IPS-20b (cell line): Measurements from ENCODE around the gene MAPRE3.

Source experiments
- H3K27ac ChIP-seq: one replicate; pipeline ENCODE4 v1.5.1; 2013; ENCODE audit warnings: low read length
- H3K27me3 ChIP-seq: 2 replicates; pipeline ENCODE4 v1.6.1; 2013; ENCODE audit warnings: mild to moderate bottlenecking, low read length, inconsistent platforms; ENCODE audit not compliant: insufficient read depth
- H3K36me3 ChIP-seq: 2 replicates; pipeline ENCODE4 v1.6.1; 2013; ENCODE audit warnings: low read depth, mild to moderate bottlenecking, inconsistent platforms, low read length, moderate library complexity; ENCODE audit not compliant: insufficient read depth
- H3K4me1 ChIP-seq: 2 replicates; pipeline ENCODE4 v1.6.1; 2013; ENCODE audit warnings: mild to moderate bottlenecking, control low read depth, inconsistent platforms, low read length, moderate library complexity; ENCODE audit not compliant: insufficient read depth
- H3K4me3 ChIP-seq: 2 replicates; pipeline ENCODE4 v1.5.1; 2013; ENCODE audit warnings: mild to moderate bottlenecking, low read length, inconsistent platforms
- H3K9ac ChIP-seq: 2 replicates; pipeline ENCODE4 v1.6.1; 2013; ENCODE audit warnings: low read depth, mild to moderate bottlenecking, inconsistent platforms, low read length, moderate library complexity
- H3K9me3 ChIP-seq: 2 replicates; pipeline ENCODE4 v1.6.1; 2013; ENCODE audit warnings: mild to moderate bottlenecking, low read depth, low read length, inconsistent platforms; ENCODE audit not compliant: insufficient read depth

Gene MAPRE3

DNA sequence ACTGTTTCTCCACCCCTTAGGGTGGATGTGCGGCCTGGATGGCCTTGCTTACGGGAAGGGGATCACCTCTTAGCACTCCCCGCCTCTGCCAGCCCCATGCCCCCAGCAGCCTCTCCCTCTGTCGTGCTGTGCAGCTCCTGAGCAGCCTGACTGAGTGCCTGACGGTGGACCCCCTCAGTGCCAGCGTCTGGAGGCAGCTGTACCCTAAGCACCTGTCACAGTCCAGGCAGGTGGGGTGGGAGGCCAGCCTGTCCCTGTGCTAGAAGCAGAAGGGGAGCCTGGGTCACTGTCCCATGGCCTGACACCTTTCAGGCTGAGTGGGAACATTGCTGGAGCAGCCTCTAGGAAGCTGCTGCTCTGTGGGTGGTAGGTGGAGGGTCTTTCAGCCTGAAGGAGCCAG lies 67.6 kb downstream of the MAPRE3 start:
- Histone ChIP-seq H3K4me1 (no peaks in the 10 kb centered on the region; the same call in 1 of the 2 replicates), H3K9ac (no peak overlapping the region)

GRCh38 chr2:27038631-27039339 lies 68.3 kb downstream of the MAPRE3 start:
- H3K4me1 ChIP-seq = no peaks in the 10 kb centered on the region
- no peaks in the 10 kb centered on the region for H3K9me3 ChIP-seq
- H3K9ac ChIP-seq = no peak overlapping the region
- H3K27ac ChIP-seq = no peak overlapping the region
- H3K36me3 ChIP-seq = peaks cover 86% of the 10 kb centered on the region
- H3K4me3 ChIP-seq = no peak overlapping the region
- H3K27me3 ChIP-seq = no peaks in the 10 kb centered on the region

More for the DNA sequence above, 67.6 kb downstream of the MAPRE3 start:
- no peaks in the 10 kb centered on the region for H3K9me3 ChIP-seq
- H3K36me3 ChIP-seq = peaks cover 83% of the 10 kb centered on the region
- H3K4me3 ChIP-seq = no peak overlapping the region
- H3K27ac ChIP-seq = no peak overlapping the region
- no peaks in the 10 kb centered on the region for H3K27me3 ChIP-seq

DNA sequence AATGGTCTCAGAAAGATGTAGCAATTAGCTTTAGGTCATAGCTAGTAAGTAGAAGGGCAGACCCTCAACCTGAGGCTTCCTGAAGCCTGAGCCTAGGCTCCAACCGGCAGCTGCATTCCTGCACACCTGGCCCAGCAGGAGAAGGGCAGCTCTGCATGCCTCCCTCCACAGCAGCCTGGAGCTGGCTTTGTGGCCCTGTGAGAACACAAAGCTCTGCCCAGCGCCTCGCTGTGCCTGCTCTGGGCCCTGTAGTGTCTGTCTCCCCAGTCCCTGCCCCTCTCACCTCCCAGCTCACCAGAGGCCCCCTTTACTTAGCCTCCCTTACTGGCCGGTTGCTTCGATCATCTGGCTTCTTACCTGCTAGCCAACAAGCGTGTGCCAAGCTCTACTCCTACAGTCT lies 69.0 kb downstream of the MAPRE3 start:
- Histone ChIP-seq H3K36me3 (peaks cover 86% of the 10 kb centered on the region), H3K4me1 (no peaks in the 10 kb centered on the region), H3K4me3 (no peak overlapping the region), H3K27ac (no peak overlapping the region), H3K9ac (no peak overlapping the region), H3K9me3 (no peaks in the 10 kb centered on the region), H3K27me3 (no peaks in the 10 kb centered on the region)

- no peak overlapping the region for H3K27ac ChIP-seq
- no peaks in the 10 kb centered on the region for H3K4me1 ChIP-seq
- no peaks in the 10 kb centered on the region for H3K9me3 ChIP-seq
- no peak overlapping the region for H3K4me3 ChIP-seq
- H3K9ac ChIP-seq = no peak overlapping the region
- H3K36me3 ChIP-seq = peaks cover 85% of the 10 kb centered on the region
- H3K27me3 ChIP-seq = no peaks in the 10 kb centered on the region
Observed at GRCh38 chr2:27039871-27040270, 69.4 kb downstream of the MAPRE3 start.

GRCh38 chr2:27040282-27040681 lies 69.8 kb downstream of the MAPRE3 start:
- H3K27ac ChIP-seq = no peak overlapping the region
- no peaks in the 10 kb centered on the region for H3K27me3 ChIP-seq
- H3K9me3 ChIP-seq = no peaks in the 10 kb centered on the region
- H3K4me1 ChIP-seq = no peaks in the 10 kb centered on the region
- H3K9ac ChIP-seq = no peak overlapping the region
- peaks cover 80% of the 10 kb centered on the region for H3K36me3 ChIP-seq
- no peak overlapping the region for H3K4me3 ChIP-seq

DNA sequence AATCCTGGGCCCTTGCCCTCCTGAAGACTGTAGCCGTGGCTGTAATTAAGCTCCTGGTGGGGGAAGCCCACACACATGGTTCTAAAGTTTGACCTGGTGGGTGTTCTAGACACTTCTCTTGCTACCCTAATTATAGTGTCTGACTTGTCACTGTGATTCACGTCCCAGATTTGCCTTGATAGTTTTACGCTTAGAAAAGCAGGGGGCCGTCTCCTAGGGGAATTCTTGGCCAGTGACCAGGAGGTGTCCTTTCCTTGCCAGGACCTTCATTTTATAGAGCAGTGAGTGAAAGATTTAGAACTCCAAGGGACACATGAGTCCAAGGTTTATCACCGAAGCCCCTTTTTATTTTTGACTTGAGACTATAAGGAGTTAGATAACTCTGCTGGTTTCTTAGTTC lies 71.3 kb downstream of the MAPRE3 start:
- H3K9ac ChIP-seq = no peak overlapping the region
- no peaks in the 10 kb centered on the region for H3K9me3 ChIP-seq
- no peaks in the 10 kb centered on the region for H3K27me3 ChIP-seq
- H3K27ac ChIP-seq = no peak overlapping the region
- peaks cover 66% of the 10 kb centered on the region for H3K36me3 ChIP-seq
- no peak overlapping the region for H3K4me3 ChIP-seq
- H3K4me1 ChIP-seq = no peaks in the 10 kb centered on the region

- Histone ChIP-seq H3K4me1 (no peaks in the 10 kb centered on the region), H3K9ac (no peak overlapping the region), H3K9me3 (no peaks in the 10 kb centered on the region), H3K27ac (no peak overlapping the region), H3K27me3 (no peaks in the 10 kb centered on the region), H3K4me3 (no peak overlapping the region), H3K36me3 (peaks cover 61% of the 10 kb centered on the region)
Observed at GRCh38 chr2:27042159-27042661, 71.8 kb downstream of the MAPRE3 start.

- no peak overlapping the region for H3K9ac ChIP-seq
- peaks cover 52% of the 10 kb centered on the region for H3K36me3 ChIP-seq
- no peaks in the 10 kb centered on the region for H3K9me3 ChIP-seq
- no peak overlapping the region for H3K27ac ChIP-seq
- H3K27me3 ChIP-seq = no peaks in the 10 kb centered on the region
- no peaks in the 10 kb centered on the region for H3K4me1 ChIP-seq
- no peak overlapping the region for H3K4me3 ChIP-seq
Observed at GRCh38 chr2:27042985-27043634, 72.7 kb downstream of the MAPRE3 start.

- Histone ChIP-seq H3K4me1 (no peaks in the 10 kb centered on the region), H3K36me3 (peaks cover 13% of the 10 kb centered on the region), H3K27ac (no peak overlapping the region), H3K9me3 (no peaks in the 10 kb centered on the region), H3K4me3 (peak overlapping the region; percentile 73), H3K27me3 (no peaks in the 10 kb centered on the region), H3K9ac (peak overlapping the region; percentile 80)
Observed at GRCh38 chr2:27049422-27050280, 79.2 kb downstream of the MAPRE3 start.

GRCh38 chr2:27050281-27050995 lies 80.0 kb downstream of the MAPRE3 start:
- no peaks in the 10 kb centered on the region for H3K4me1 ChIP-seq
- H3K27me3 ChIP-seq = no peaks in the 10 kb centered on the region
- peak overlapping the region; percentile 80 for H3K9ac ChIP-seq
- no peaks in the 10 kb centered on the region for H3K9me3 ChIP-seq
- H3K36me3 ChIP-seq = peaks cover 21% of the 10 kb centered on the region
- H3K4me3 ChIP-seq = peak overlapping the region; percentile 73
- H3K27ac ChIP-seq = no peak overlapping the region
